Measurements from ENCODE around the gene BNC2.

Gene BNC2

GRCh38 chr9:16368237-16369087 lies 502.0 kb downstream of the BNC2 start:
- no peak for DNase-seq (ENCODE audit: low read depth, low spot score)

- no peak for DNase-seq (ENCODE audit: low read depth, low spot score)
Measured at GRCh38 chr9:16367605-16368231, 502.8 kb downstream of the BNC2 start.

- DNase-seq (ENCODE audit: low read depth, low spot score), result no peak
Measured at GRCh38 chr9:16364347-16364746, 506.1 kb downstream of the BNC2 start.

GRCh38 chr9:16363916-16364315 lies 506.6 kb downstream of the BNC2 start:
- DNase-seq (ENCODE audit: low read depth, low spot score), result no peak

GRCh38 chr9:16363073-16363781 lies 507.2 kb downstream of the BNC2 start:
- no peak for DNase-seq (ENCODE audit: low read depth, low spot score)

- no peak for DNase-seq (ENCODE audit: low read depth, low spot score)
Measured at GRCh38 chr9:16361939-16362338, 508.5 kb downstream of the BNC2 start.

GRCh38 chr9:16361118-16361517 lies 509.4 kb downstream of the BNC2 start:
- DNase-seq (ENCODE audit: low read depth, low spot score), result no peak

- no peak for DNase-seq (ENCODE audit: low read depth, low spot score)
Measured at GRCh38 chr9:16360247-16360646, 510.2 kb downstream of the BNC2 start.
